IMR-90 (cell line): ENCODE results near the gene MRPS33. TPM values are rescaled to one million over a fixed set of nuclear protein-coding genes. Genes with fewer than 3 reads are reported as not detected.
A peak's percentile ranks its signal among the peaks of the same experiment; 100 is the strongest.

ENCODE experiments used
- ATAC-seq: fragments of 200-7000 bp; cut with Tn5 transposase; 2 replicates; pipeline ENCODE4 v1.9.1; 2020; ENCODE audit warnings: low read depth, mild to moderate bottlenecking, moderate library complexity
- BruUV-seq: library from RNA; stranded (reverse); fragments of 400-500 nt; replicated peaks from 2 replicates; lab custom pipeline; 2021; lab: Mats Ljungman, UMichigan
- CTCF ChIA-PET: fragments of 300-600 bp; formaldehyde crosslinking; extraction: SDS; loops from one replicate; lab custom pipeline; 2021; ENCODE audit warnings: antibody characterized with exemption; lab: Yijun Ruan, JAX
- POLR2A ChIA-PET: fragments of 300-600 bp; sonication (Branson Sonifier 250); formaldehyde crosslinking; loops from one replicate; lab custom pipeline; 2022; ENCODE audit warnings: antibody characterized with exemption; ENCODE audit not compliant: unreplicated experiment; lab: Charles Lee
- DNase-seq: peaks from one replicate; pipeline ENCODE4 v3.0.0; 2013
- H2AFZ ChIP-seq: replicated peaks from 2 replicates; pipeline ENCODE3; 2013; ENCODE audit warnings: low read length, mild to moderate bottlenecking; ENCODE audit not compliant: poor library complexity
- H2AK5ac ChIP-seq: 2 replicates; pipeline ENCODE4 v1.6.1; 2013; ENCODE audit warnings: low read depth, low read length, inconsistent platforms
- H2AK9ac ChIP-seq: replicated peaks from 2 replicates; pipeline ENCODE3; 2013; ENCODE audit warnings: mild to moderate bottlenecking, low read depth, low read length, moderate library complexity; ENCODE audit not compliant: poor library complexity
- H2BK120ac ChIP-seq: 2 replicates; pipeline ENCODE4 v1.6.1; 2013; ENCODE audit warnings: low read depth, low read length, inconsistent platforms
- H2BK15ac ChIP-seq: 3 replicates; pipeline ENCODE4 v1.6.1; 2013; ENCODE audit warnings: low read depth, low read length, inconsistent platforms
- H2BK20ac ChIP-seq: 2 replicates; pipeline ENCODE4 v1.6.1; 2013; ENCODE audit warnings: low read depth, mild to moderate bottlenecking, inconsistent platforms, low read length, moderate library complexity
- H2BK5ac ChIP-seq: 2 replicates; pipeline ENCODE4 v1.6.1; 2013; ENCODE audit warnings: mild to moderate bottlenecking, low read depth, low read length, inconsistent platforms; ENCODE audit not compliant: poor library complexity, severe bottlenecking
- H3K14ac ChIP-seq: replicated peaks from 2 replicates; pipeline ENCODE4 v1.6.1; 2013; ENCODE audit warnings: low read depth, low read length, inconsistent platforms
- H3K18ac ChIP-seq: 2 replicates; pipeline ENCODE4 v1.6.1; 2013; ENCODE audit warnings: low read depth, low read length, control low read depth
- H3K23ac ChIP-seq: 2 replicates; pipeline ENCODE4 v1.6.1; 2013; ENCODE audit warnings: low read depth, low read length, inconsistent platforms
- H3K27ac ChIP-seq: 2 replicates; pipeline ENCODE4 v1.5.1; 2013; ENCODE audit warnings: mild to moderate bottlenecking, control low read depth, low read length; ENCODE audit not compliant: insufficient read depth
- H3K27me3 ChIP-seq: 2 replicates; pipeline ENCODE4 v1.6.1; 2013; ENCODE audit warnings: low read length; ENCODE audit not compliant: control insufficient read depth, insufficient read depth
- H3K36me3 ChIP-seq: 2 replicates; pipeline ENCODE4 v1.6.1; 2013; ENCODE audit warnings: low read length, mixed read lengths; ENCODE audit not compliant: control insufficient read depth, insufficient read depth
- H3K4ac ChIP-seq: 2 replicates; pipeline ENCODE4 v1.6.1; 2013; ENCODE audit warnings: low read depth, low read length, inconsistent platforms
- H3K4me1 ChIP-seq: 2 replicates; pipeline ENCODE4 v1.6.1; 2013; ENCODE audit warnings: low read length, mixed read lengths; ENCODE audit not compliant: control insufficient read depth, insufficient read depth
- H3K4me2 ChIP-seq: 2 replicates; pipeline ENCODE4 v1.6.1; 2013; ENCODE audit warnings: low read depth, mild to moderate bottlenecking, control low read depth, low read length, moderate library complexity
- H3K4me3 ChIP-seq: 2 replicates; pipeline ENCODE4 v1.5.1; 2013; ENCODE audit warnings: low read depth, mild to moderate bottlenecking, control low read depth, low read length, moderate library complexity; ENCODE audit not compliant: insufficient read depth
- H3K56ac ChIP-seq: 2 replicates; pipeline ENCODE4 v1.6.1; 2013; ENCODE audit warnings: low read length, inconsistent platforms; ENCODE audit not compliant: insufficient read depth; ENCODE audit errors: extremely low read depth
- H3K79me1 ChIP-seq, 2 experiments: 2 replicates each; pipeline ENCODE4 v1.6.1; 2013; ENCODE audit warnings: low read length in 2 of 2, inconsistent platforms in 1 of 2, low read depth in 1 of 2
- H3K9ac ChIP-seq: 2 replicates; pipeline ENCODE4 v1.6.1; 2013; ENCODE audit warnings: low read depth, low read length, control low read depth
- H3K9me1 ChIP-seq: 2 replicates; pipeline ENCODE4 v1.6.1; 2013; ENCODE audit warnings: low read length, inconsistent platforms; ENCODE audit not compliant: insufficient read depth
- H3K9me3 ChIP-seq: 2 replicates; pipeline ENCODE4 v1.6.1; 2013; ENCODE audit warnings: low read length; ENCODE audit not compliant: control insufficient read depth, insufficient read depth
- H4K20me1 ChIP-seq: 2 replicates; pipeline ENCODE4 v1.6.1; 2013; ENCODE audit warnings: low read length, inconsistent platforms; ENCODE audit not compliant: insufficient read depth
- H4K5ac ChIP-seq: 2 replicates; pipeline ENCODE4 v1.6.1; 2013; ENCODE audit warnings: mild to moderate bottlenecking, low read depth, low read length, control low read depth
- H4K8ac ChIP-seq, 2 experiments: 2 replicates each; pipeline ENCODE4 v1.6.1; 2013; ENCODE audit warnings: low read depth in 2 of 2, low read length in 2 of 2, control low read depth in 1 of 2, inconsistent platforms in 1 of 2
- H4K91ac ChIP-seq: 2 replicates; pipeline ENCODE4 v1.6.1; 2013; ENCODE audit warnings: low read depth, low read length, inconsistent platforms; ENCODE audit not compliant: insufficient read depth
- BHLHE40 ChIP-seq: fragments of 150-350 bp; IDR thresholded peaks from 2 replicates; pipeline ENCODE4 v1.6.1; 2016; ENCODE audit warnings: mild to moderate bottlenecking, low read depth, low read length
- CHD1 ChIP-seq: IDR thresholded peaks from 2 replicates; pipeline ENCODE4 v1.6.1; 2012; ENCODE audit warnings: low read depth, low read length, improper control_type of control experiment
- FOS ChIP-seq: fragments of 150-350 bp; IDR thresholded peaks from 2 replicates; pipeline ENCODE4 v1.6.1; 2016; ENCODE audit warnings: low read depth, low read length
- MAFK ChIP-seq: IDR thresholded peaks from 2 replicates; pipeline ENCODE4 v1.6.1; 2012; ENCODE audit warnings: low read depth, low read length, improper control_type of control experiment
- MAZ ChIP-seq: IDR thresholded peaks from 2 replicates; pipeline ENCODE4 v1.6.1; 2012; ENCODE audit warnings: low read depth, mild to moderate bottlenecking, low read length, improper control_type of control experiment, moderate library complexity, borderline replicate concordance
- MXI1 ChIP-seq: IDR thresholded peaks from 2 replicates; pipeline ENCODE4 v1.6.1; 2012; ENCODE audit warnings: low read depth, mild to moderate bottlenecking, low read length, moderate library complexity, borderline replicate concordance
- NFE2L2 ChIP-seq: fragments of 150-350 bp; IDR thresholded peaks from 2 replicates; pipeline ENCODE4 v1.6.1; 2016; ENCODE audit warnings: low read depth, mild to moderate bottlenecking, low read length
- POLR2A ChIP-seq: IDR thresholded peaks from 2 replicates; pipeline ENCODE4 v1.6.1; 2012; ENCODE audit warnings: mild to moderate bottlenecking, low read depth, low read length
- RAD21 ChIP-seq: IDR thresholded peaks from 2 replicates; pipeline ENCODE4 v1.6.1; 2012; ENCODE audit warnings: low read length, improper control_type of control experiment
- RCOR1 ChIP-seq: IDR thresholded peaks from 2 replicates; pipeline ENCODE4 v1.6.1; 2012; ENCODE audit warnings: mild to moderate bottlenecking, low read length, improper control_type of control experiment; ENCODE audit not compliant: insufficient replicate concordance
- RFX5 ChIP-seq: IDR thresholded peaks from 2 replicates; pipeline ENCODE4 v1.8.0; 2012; ENCODE audit warnings: low read depth, mild to moderate bottlenecking, low read length, moderate library complexity
- SMC3 ChIP-seq: fragments of 150-350 bp; IDR thresholded peaks from 2 replicates; pipeline ENCODE4 v1.6.1; 2016; ENCODE audit warnings: low read depth, mild to moderate bottlenecking, antibody characterized with exemption, low read length, moderate library complexity
- WGBS, 2 experiments: methylation state at CpG; one replicate each; pipeline versions ENCODE4 v1.1.5 to v1.1.7; 2013; ENCODE audit warnings: missing lambda C conversion rate in 2 of 2; ENCODE audit not compliant: insufficient read length in 1 of 2; ENCODE audit errors: extremely low coverage in 2 of 2; 5-methylcytosine and 5-hydroxymethylcytosine counted together
- dilution Hi-C: fragments of 300-500 bp; cut with HindIII; formaldehyde crosslinking; loops from one replicate; pipeline ENCODE4 v1.14.3; 2018; ENCODE audit warnings: low sequenced_read_pairs; ENCODE audit not compliant: unreplicated experiment
- in situ Hi-C: fragments of 300-500 bp; cut with MboI; formaldehyde crosslinking; loops from 3 replicates; pipeline ENCODE4 v1.14.3; 2019; ENCODE audit warnings: low sequenced_read_pairs, inconsistent platforms, mixed read lengths
- intact Hi-C: fragments of 100-400 bp; cut with micrococcal nuclease; formaldehyde crosslinking; loops from 2 replicates; pipeline ENCODE4 v1.10.0; 2022
- polyA plus RNA-seq, 3 experiments: library from polyadenylated mRNA; depleted of rRNA; stranded (reverse); fragments of >200 nt; gene quantifications; 2 replicates each; pipeline ENCODE4 v1.2.3, GENCODE V29; 2012; ENCODE audit warnings: low replicate concordance in 1 of 3
- total RNA-seq: library from RNA; depleted of rRNA; stranded (reverse); fragments of >200 nt; gene quantifications from 2 replicates; pipeline ENCODE4 v1.2.3, GENCODE V29; 2012
- TF ChIP-seq, protein P1 (sequence below): conservative IDR thresholded peaks from 2 replicates; pipeline ENCODE4 v1.5.1; 2012; ENCODE audit warnings: mild to moderate bottlenecking, low read depth, low read length, improper control_type of control experiment
- TF ChIP-seq, protein P2 (sequence below): fragments of 150-350 bp; IDR thresholded peaks from 2 replicates; pipeline ENCODE4 v1.6.1; 2016; ENCODE audit warnings: low read depth, mild to moderate bottlenecking, low read length, moderate library complexity, borderline replicate concordance
- TF ChIP-seq, protein P3 (sequence below): fragments of 150-350 bp; IDR thresholded peaks from 2 replicates; pipeline ENCODE4 v1.6.1; 2017; ENCODE audit warnings: mild to moderate bottlenecking, antibody characterized with exemption, low read length, low read depth

MRPS33 gene
- total and polyA plus RNA-seq, 2 of the 4 experiments (the other 2 are of a cell fraction) = 14.5 to 33.8 TPM

DNA sequence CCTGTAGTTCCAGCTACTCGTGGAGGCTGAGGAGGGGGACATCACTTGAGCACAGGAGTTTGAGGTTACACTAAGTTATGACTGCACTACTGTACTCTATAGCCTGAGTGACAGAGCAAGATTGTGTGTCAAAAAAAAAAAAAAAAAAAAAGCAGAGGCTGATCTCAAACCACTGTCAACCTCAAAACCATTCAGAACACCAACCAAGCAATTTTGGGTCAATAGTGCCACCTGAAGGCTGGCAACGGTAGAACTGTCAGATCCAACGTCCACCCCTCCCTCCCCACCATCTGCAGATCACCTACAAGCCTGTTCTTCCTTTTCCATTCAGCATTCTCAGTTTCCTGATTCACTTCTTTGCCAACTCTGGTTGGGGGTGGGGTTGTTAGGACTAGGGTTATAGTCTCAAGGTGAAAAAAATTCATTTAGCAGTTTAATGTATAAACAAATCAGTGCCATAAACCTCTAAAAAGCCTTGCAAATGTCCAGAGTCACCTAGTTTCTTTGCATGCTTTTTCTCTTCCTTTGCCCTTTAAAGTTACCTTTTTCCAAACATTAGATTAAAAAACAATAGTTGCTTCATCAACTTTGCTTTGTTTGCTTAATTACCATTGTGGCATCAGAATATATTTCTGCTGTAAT, 2.6 kb downstream of the MRPS33 start:
- Histone ChIP-seq H3K56ac (no peak overlapping the region; the same call in 1 of the 2 replicates), H4K5ac (no peak overlapping the region), H3K27ac (no peak overlapping the region), H3K18ac (no peak overlapping the region), H2AK9ac (no peak overlapping the region), H3K4me3 (no peak overlapping the region), H3K9ac (no peak overlapping the region), H2BK5ac (no peak overlapping the region), H4K91ac (no peak overlapping the region), H3K4ac (no peak overlapping the region), H3K4me2 (no peak overlapping the region), H3K23ac (no peak overlapping the region), H2AK5ac (no peak overlapping the region), H3K79me1 (peaks cover 10 to 23% of the 10 kb centered on the region in 2 experiments), H4K8ac (no peak overlapping the region), H2BK15ac (no peak overlapping the region), H3K36me3 (peaks cover 5% of the 10 kb centered on the region; the same call in 1 of the 2 replicates), H3K14ac (no peak overlapping the region), H3K4me1 (peaks cover 2% of the 10 kb centered on the region; the same call in 1 of the 2 replicates), H4K20me1 (no peaks in the 10 kb centered on the region), H3K9me3 (no peaks in the 10 kb centered on the region), H2AFZ (no peak overlapping the region), H2BK20ac (no peak overlapping the region), H3K27me3 (no peaks in the 10 kb centered on the region), H3K9me1 (peaks cover 3% of the 10 kb centered on the region; the same call in 1 of the 2 replicates), H2BK120ac (no peak overlapping the region)
- POLR2A ChIA-PET = no interaction called here
- DNase-seq (peak; percentile 62), ATAC-seq (no peak)
- CTCF ChIA-PET = interaction anchor here (0.7 to 1.5 kb wide), 3 partner anchors 201 to 479 kb away, joined by 3 to 9 read pairs (median 7); no protein-coding TSS in a partner anchor
- no CpG with 5 or more reads among the region's 3 CpGs for WGBS, 2 experiments
- in situ Hi-C loops (loop anchor here (5.0 to 25.0 kb wide), 2 partner anchors 200 to 500 kb away; no protein-coding TSS in a partner anchor), intact Hi-C loops (loop anchor here (1.0 kb wide), 2 partner anchors 201 to 351 kb away; no protein-coding TSS in a partner anchor), dilution Hi-C loops (no loop called here)
- no TSS peak for BruUV-seq
- no peak for TF ChIP-seq FOS
- peak; percentile 63; the same call in 1 of the 2 replicates for TF ChIP-seq SMC3
- no peak for TF ChIP-seq POLR2A
- TF ChIP-seq, protein P1, sequence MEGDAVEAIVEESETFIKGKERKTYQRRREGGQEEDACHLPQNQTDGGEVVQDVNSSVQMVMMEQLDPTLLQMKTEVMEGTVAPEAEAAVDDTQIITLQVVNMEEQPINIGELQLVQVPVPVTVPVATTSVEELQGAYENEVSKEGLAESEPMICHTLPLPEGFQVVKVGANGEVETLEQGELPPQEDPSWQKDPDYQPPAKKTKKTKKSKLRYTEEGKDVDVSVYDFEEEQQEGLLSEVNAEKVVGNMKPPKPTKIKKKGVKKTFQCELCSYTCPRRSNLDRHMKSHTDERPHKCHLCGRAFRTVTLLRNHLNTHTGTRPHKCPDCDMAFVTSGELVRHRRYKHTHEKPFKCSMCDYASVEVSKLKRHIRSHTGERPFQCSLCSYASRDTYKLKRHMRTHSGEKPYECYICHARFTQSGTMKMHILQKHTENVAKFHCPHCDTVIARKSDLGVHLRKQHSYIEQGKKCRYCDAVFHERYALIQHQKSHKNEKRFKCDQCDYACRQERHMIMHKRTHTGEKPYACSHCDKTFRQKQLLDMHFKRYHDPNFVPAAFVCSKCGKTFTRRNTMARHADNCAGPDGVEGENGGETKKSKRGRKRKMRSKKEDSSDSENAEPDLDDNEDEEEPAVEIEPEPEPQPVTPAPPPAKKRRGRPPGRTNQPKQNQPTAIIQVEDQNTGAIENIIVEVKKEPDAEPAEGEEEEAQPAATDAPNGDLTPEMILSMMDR = peak; percentile 66
- TF ChIP-seq, protein P2, sequence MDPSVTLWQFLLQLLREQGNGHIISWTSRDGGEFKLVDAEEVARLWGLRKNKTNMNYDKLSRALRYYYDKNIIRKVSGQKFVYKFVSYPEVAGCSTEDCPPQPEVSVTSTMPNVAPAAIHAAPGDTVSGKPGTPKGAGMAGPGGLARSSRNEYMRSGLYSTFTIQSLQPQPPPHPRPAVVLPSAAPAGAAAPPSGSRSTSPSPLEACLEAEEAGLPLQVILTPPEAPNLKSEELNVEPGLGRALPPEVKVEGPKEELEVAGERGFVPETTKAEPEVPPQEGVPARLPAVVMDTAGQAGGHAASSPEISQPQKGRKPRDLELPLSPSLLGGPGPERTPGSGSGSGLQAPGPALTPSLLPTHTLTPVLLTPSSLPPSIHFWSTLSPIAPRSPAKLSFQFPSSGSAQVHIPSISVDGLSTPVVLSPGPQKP = no peak
- no peak for TF ChIP-seq MAFK
- no peak for TF ChIP-seq NFE2L2
- TF ChIP-seq RFX5 = no peak
- no peak for TF ChIP-seq RCOR1
- no peak for TF ChIP-seq CHD1
- TF ChIP-seq MAZ = no peak
- peak; percentile 76 for TF ChIP-seq RAD21
- no peak for TF ChIP-seq MXI1
- TF ChIP-seq, protein P3, sequence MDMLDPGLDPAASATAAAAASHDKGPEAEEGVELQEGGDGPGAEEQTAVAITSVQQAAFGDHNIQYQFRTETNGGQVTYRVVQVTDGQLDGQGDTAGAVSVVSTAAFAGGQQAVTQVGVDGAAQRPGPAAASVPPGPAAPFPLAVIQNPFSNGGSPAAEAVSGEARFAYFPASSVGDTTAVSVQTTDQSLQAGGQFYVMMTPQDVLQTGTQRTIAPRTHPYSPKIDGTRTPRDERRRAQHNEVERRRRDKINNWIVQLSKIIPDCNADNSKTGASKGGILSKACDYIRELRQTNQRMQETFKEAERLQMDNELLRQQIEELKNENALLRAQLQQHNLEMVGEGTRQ = no peak
- no peak for TF ChIP-seq BHLHE40
